Stimulated activated CD8-positive, alpha-beta memory T cell treated with anti-CD3 and anti-CD28 coated beads, Interleukin-4, amount 100 ng/mL, for 48 hours (primary cell): ENCODE measurements around the gene PTPRN2.
"Not testable (repeated sequence)": the region's sequence is repeated elsewhere in the genome, so short reads cannot be mapped to it uniquely, and the experiment has no call there.

Experiments used
- DNase-seq: peaks from one replicate; pipeline ENCODE4 v3.0.0-alpha.2; 2020

Gene PTPRN2

DNA sequence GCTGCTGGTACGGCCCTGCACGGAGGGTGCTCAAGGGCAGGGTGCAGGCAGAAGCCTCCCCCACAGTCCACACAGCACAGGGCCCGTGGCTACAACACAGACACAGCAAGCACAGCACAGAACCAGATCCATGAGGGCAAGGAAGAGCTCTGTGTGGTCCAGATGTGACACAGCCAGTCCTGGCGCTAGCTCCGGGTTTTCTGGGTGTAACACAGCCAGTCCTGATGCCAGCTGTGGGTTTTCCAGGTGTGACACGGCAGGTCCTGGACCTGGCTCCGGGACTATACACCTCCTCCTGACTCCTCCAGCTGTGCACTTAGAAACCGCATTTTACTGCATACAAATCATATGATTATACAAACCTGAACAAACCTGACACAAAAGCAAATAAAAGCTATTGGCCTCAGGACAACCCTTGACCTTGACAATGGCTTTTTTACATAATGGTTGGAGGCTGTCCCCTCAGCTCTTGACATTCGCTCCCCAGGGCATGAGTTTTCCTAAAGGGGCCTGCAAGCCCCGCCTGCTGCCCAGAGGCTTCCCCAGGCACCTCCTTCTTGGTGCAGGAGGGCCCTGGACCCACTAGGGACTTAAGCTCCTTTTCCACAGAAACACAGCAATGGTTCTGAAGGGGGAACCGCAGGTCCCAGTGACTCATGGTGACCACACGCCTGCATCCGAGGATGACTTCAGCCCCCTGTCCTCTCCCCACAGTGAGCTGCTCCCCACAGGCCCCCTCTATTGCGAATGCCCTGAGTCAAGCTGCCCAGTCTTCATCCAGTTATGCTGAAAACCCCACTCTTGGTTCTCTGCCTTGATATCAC lies 209.6 kb downstream of the PTPRN2 start:
- DNase-seq = no peak

DNA sequence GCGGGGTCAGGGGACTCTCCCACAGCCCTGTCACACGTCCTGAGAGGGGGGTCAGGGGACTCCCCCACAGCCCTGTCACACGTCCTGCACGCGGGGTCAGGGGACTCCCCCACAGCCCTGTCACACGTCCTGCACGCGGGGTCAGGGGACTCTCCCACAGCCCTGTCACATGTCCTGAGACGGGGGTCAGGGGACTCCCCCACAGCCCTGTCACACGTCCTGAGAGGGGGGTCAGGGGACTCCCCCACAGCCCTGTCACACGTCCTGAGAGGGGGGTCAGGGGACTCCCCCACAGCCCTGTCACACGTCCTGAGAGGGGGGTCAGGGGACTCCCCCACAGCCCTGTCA lies 210.8 kb downstream of the PTPRN2 start:
- not testable (repeated sequence) for DNase-seq

DNA sequence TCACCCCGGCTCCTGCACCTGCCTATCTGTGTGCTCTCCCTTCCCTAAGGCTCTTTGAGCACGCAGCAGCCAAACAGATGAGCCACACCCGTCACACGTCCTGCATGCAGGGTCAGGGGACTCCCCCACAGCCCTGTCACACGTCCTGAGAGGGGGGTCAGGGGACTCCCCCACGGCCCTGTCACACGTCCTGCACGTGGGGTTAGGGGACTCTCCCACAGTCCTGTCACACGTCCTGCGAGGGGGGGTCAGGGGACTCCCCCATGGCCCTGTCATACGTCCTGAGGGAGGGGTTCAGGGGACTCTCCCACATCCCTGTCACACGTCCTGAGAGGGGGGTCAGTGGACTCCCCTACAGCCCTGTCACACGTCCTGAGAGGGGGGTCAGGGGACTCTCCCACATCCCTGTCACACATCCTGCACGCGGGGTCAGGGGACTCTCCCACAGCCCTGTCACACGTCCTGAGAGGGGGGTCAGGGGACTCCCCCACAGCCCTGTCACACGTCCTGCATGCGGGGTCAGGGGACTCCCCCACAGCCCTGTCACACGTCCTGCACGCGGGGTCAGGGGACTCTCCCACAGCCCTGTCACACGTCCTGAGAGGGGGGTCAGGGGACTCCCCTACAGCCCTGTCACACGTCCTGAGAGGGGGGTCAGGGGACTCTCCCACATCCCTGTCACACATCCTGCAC lies 211.3 kb downstream of the PTPRN2 start:
- DNase-seq = peak; percentile 43

DNA sequence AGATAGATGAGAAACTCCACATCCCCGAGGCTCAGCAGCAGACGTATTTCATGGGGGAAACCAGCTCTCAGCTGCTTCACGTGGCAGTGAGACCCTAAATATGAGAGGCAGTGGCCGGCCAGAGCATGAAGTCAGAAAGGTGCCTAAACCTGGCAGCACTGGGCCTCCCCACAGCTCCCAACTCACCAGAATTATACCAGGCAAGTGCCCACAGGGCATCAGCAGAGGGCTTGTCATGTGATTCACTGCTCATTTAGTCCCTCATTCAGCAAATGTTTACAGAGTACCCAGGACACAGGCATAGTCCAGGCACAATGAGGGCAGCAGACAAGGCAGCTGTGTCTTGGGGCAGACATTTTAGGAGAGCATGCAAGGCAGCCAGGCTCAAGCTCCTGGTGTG lies 212.6 kb downstream of the PTPRN2 start:
- no peak for DNase-seq

DNA sequence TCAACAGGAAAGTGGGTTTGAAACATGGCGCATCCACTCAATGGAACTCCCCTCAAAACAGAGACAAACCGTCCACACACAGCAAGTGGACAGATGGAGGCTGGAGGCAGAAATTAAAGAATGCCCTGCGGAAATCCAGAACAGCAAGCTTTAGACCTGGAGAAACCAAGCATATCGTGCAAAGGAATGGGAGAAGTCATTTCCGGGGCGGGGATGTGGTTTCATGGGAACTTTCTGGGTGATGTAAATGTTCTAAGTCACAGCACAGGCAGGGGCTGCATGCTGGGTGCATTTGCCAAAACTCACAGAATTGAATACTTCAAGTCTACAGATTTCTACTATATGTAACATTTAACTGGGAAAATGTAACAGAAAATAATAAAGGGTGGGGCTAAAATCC lies 213.0 kb downstream of the PTPRN2 start:
- no peak for DNase-seq

DNA sequence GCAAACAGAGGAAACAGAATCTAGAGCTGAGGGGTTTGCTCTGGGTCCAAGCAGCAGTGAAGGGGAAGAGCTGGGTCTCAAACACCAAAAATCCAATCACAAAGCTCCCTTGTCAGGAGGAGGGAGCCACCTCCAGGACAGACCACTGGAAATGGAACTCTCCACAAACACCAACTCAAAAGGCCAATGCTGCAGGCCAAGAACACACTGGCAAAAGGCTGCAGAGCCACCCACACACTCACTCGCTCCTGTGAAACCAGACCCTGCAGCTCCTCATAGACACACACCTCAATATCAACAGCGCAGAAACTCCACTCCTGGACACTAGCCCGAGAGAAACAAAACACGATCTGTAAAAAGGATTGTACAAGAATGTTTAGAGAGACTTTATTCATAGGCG lies 213.5 kb downstream of the PTPRN2 start:
- no peak for DNase-seq

DNA sequence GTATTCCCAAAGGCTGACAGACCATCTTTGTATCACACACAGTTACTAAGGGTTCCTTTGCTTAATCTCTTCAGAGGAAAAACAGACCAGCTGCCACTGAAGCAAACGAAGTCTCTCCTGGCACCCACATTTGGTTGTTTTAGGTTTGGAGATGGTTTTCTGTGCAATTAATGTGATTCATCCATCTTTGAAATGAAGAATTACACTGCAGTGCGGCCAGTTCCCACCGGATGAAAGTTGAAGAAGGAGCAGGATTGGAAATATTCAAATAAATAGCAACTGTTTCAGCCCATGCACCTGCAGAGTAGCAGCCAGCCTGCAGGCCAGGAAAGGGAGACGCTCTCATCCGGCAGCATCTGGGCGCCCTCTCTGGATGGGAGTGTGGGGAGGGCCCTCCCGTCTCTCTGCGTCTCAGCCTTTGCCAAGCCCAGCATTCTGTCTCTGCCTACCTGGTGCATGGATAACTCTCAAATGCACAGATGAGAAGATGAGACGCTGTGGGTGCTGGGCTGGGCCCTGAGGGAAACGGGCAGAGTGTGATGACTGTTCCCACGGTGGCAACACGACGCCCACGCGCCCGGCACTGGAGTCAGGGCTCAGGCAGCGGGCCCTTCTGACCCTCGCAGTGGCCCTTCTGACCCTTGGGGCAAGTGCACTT lies 214.0 kb downstream of the PTPRN2 start:
- no peak for DNase-seq

DNA sequence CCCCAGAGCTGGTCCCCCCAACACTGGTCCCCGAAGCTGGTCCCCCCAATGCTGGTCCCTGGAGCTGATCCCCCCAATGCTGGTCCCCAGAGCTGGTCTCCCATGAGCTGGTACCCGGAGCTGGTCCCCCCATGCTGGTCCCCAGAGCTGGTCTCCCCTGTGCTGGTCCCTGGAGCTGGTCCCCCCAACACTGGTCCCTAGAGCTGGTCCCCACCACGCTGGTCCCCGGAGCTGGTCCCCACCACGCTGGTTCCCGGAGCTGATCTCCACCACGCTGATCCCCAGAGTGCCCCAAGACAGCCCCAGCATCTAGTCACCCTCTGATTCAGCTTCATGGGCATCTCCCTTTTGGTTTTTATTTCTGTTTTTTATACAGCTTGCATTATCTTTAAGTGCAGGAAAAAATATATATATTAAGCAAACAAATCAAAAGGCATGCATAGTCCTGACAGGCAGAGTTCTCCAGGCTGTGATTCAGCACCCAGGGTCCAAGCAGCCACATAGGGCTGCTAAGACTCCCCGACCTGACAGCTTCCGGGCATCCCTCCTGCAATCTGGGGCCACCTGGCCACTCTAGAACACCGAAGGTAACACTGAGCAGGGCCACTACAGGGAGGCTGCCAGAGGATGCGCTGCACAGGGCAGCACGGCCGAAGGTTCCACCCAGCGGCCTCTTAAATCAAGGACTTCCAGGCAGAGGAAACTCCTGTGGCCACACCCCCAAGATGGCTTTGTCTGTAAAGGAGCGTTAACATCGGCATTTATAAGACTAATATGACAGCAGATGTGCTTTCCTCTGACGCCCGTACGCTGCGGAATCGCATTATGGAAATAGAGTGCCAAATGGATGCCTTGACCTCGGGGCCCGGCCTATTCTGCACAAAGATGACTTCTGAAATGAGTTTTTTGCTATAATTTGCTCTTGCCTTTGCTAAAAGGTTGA lies 215.0 kb downstream of the PTPRN2 start:
- DNase-seq = no peak

DNA sequence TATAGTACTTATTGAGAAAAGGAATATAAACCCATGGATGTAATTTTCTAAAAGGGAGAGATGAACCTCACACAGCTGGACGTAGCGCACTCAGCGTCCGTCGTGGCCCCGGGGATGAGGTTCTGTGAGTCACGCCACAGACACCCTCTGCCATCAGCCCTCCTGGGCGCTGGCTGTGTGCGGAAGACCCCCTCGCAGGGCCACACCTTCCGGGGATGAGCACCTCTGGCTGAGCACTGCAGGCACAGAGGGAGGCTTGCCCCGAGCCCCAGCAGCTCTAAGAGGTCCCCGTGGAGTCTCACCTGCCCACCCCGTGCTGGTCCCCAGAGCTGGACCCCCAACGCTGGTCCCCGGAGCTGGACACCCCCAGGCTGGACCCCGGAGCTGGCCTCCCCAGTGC lies 215.8 kb downstream of the PTPRN2 start:
- no peak for DNase-seq

DNA sequence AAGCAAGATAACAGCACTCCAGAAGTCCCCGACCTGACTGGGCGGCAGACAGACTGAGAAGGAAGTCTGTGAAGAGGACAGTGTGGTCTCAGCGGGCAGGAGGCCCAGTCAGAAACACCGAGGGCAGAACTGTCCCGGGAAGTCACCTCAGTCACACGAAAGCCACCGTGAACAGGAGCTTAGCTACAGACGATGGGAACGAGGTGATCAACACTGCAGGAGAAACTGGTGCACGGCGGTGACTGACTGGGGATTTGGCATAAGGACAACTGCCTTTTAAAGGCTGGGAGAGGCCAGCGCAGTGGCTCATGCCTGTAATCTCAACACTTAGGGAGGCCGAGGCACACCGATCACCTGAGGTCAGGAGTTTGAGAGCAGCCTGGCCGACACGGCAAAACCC lies 217.8 kb downstream of the PTPRN2 start:
- DNase-seq = no peak

DNA sequence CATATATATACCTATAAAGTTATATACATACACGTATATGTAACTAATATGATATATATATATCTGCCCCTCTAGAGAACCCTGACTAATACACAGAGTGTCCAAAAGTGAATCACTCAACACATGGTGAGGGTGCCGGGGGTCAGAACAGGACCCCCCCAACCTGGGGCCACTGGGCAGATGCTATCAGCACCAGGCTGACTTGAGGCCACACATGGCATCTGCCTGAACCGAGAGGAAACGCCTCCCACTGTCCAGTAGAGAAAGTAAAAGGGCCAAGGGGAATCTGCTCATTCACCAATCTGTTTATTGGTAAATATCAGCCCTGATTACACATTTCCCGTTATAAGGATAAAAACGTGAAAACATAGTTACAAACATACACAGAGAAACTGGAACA lies 218.3 kb downstream of the PTPRN2 start:
- DNase-seq = no peak

DNA sequence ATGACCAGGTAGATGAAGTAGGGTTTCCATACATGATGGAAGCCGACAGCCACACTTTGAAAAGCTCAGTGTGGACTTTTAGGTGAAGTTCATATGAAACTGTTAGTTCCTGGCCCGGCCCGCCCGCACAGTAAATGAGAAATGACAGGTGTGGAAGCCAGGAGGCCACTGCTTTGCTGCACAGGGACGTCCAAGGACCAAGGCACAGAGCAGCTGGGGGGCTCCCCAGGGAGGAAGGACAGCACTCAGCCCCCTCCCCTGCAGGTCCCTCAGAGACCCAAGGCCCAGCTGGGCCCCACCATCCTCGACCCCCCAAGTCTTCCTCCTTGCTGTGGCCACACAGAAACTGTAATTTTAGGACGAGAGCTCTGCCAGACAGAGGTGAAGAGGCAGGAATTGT lies 219.2 kb downstream of the PTPRN2 start:
- no peak for DNase-seq

DNA sequence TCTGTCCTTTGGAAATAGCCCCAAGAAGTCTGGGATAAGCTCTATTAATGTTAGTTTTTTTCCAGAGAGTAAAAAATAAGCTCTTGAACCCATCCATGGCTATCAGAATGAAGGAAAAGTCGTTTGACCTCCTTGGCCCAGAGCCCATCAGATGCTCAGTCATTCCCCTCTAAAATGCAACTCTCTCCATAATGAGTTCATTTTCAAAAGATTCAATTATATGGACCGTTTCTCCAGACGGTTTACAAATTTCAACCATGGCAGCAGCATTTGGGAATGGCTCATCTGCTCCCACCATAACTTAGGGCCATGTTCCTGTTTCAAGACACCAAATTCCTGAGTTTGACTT lies 220.0 kb downstream of the PTPRN2 start:
- DNase-seq = no peak

DNA sequence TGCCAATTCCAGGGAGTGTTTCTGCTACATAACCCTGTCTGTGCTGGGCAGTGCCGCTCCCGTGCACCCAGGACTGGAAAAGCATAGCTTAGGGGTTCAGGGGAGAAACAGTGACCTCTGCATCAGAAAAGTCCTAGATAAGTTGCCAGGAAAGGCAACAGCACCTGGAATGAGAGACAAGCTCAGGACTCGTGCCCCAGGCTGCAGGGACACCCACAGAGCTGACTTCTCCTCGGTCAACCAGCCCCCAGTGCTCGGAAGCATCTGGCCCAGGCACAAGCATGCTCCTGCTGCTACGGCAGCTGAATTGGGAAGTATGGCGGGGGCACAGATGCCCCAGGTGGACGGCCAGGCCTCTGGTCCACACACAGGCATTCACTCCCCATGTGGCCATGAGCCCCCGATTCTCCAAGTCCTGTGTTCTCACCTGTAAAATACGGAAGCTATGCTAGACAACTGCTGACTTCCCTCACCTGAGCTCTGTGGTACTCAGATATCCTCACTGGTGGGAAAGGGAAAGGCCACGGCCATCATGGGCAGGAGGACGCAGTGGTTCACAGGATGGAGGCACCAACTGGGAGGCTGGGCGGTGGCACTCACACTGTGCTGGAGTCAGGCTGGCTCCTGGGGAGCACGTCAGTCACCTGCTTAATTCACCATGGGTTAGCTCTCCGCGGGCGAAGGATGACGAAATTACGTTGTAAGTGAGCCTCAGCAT lies 220.5 kb downstream of the PTPRN2 start:
- no peak for DNase-seq

DNA sequence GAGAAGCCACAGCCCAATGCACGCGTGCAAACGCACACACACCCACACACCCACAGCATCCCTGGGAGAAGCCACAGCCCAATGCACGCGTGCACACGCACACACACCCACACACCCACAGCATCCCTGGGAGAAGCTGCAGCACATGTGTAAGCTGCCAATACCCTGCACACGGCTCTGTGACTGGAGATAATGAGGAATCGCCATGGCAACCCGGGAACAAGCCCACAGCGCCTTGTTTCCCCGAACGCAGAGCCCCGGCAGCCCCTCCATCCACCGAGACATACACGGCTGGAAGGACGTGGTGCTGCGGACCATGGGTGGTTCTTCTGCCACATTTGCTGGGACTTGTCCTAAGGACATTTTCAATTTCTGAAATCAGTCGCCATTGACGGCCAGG lies 221.3 kb downstream of the PTPRN2 start:
- DNase-seq = no peak

DNA sequence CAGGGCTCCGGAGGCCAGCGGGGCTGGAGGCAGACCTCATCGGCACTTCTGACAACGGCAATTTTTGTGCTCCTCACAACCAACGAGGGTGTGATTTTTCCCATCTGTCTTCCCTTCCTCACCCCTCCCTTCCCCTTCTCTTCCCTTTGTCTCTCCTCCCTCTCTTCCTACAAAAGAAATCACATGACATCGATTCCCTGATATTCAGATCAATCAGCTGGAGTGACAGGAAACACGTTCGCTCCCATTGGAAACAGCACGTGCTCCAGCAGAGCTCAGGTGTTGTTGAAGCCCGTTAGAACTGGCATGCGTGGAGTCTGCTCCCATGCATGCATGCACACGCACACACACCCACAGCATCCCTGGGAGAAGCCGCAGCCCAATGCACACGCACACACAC lies 222.4 kb downstream of the PTPRN2 start:
- no peak for DNase-seq

DNA sequence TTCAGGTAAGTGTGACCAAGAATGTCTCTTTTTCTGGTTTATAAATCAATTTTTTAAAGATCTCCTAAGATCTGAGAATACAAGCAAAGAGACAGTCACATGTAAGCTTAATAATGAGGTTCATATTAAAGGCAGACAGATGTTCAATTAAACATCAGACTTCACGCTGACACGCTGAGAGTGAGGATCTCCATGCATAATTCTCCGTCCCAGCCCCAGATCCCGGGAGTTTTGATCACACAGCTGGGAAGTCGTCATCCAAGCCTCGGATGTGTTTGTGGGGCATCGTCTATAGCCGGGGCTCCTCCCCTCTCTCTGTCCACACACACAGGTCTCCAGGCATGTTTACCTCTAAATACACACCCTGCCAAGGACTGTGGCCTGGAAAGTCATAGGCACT lies 223.2 kb downstream of the PTPRN2 start:
- no peak for DNase-seq

DNA sequence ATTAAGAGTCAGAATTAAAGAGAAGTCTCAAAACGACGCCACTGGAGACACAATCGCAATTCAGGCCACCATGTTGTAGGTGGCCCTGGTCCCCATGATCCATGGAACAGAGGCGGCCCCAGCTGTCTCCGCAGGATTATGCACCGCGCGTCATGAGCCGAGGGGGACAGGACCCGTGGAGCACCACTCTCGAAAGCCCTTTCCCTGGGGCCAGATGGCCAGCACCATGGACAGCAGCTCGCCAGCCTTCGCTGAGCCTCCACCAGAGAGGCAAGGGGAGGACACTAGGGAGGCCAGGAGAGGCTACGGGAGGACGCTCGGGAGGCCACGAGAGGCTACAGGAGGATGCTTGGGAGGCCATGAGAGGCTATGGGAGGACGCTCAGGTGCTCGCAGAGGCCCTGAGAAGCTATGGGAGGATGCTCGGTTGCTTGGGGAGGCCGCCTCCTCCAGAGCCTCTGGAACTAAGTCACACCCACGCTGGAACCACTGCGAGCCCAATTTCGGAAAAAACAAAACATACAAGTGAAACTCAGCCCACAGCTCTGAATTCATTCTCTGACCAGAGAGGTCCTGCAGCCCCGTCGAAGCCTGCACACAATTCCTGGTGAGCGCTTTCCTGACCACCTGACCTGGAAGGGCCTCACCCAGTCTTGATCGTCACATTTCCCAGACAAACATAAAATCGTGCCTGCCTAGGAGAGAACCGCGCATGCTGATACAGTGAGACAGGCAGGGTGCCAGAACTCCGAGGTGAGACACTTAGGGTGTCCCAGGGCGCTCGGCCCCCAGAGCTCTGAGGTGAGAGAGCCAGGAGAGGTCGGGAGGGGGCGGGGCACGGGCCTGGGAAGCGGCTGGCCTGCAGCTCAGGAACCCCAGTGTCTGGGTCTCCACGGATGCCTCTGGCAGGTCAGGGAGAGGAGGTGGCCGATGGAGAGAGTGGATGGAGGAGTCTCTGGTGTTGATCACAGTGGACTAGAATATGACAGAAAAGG lies 224.4 kb downstream of the PTPRN2 start:
- no peak for DNase-seq

DNA sequence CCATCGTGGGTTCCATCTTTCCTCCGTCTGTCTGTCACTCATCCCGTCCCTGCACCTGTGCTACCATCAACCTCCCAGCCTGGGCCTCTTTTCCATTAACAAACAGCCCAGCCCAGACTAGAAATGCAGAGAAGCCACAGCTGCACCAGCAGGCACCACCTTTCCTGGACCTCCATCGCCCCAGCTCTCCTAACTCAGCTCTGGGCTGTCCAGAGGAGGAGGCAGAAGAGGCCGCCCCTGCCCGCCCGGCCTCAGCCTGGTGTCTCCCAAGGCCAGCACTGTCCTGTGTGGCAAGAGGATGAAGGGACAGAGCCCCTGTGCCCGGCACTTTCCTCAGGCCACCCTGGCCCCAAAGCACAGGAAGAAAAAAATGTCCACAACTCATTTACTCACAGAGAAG lies 225.6 kb downstream of the PTPRN2 start:
- no peak for DNase-seq

DNA sequence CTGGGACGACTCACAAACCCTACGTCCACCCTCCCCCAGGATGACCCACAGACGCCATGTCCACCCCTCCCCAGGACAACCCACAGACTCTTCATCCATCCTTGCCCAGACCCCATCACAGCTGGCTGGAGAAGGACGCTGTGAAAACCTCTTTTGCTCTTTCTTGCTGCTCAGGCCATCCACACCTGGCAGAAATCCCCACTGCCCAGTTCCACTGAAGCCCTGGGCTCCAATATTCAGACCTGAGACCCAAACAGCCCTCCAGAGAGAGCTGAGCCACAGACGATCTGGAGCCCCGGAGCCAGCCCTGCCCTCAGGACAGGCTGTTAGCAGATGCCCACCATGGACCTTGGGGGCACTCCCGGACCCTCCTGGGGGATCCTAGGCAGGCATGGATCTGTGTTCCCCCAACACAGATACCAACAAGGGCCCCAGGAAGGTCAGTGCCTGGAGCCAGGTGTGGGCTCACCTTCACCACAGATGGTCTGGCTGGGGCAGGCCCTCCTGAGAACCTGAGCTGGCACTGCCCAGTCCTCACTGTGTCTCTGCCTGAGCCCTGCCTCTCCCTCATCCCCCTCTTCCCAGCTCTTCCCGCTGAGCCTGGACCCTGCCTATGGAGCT lies 226.2 kb downstream of the PTPRN2 start:
- no peak for DNase-seq
